Immature natural killer cell (primary cell): ENCODE results near the gene MAPKAPK2. TPM values are rescaled to one million over a fixed set of nuclear protein-coding genes. Genes with fewer than 3 reads are reported as not detected.
"Not testable (repeated sequence)": the region's sequence is repeated elsewhere in the genome, so short reads cannot be mapped to it uniquely, and the experiment has no call there.

ENCODE experiments used
- DNase-seq, 3 donors: peaks; one replicate each; pipeline ENCODE4 v3.0.0; 2022; ENCODE audit warnings: mixed read lengths in 1 of 3
- H3K27ac Mint-ChIP-seq, 6 donors: one replicate each; pipeline ENCODE4 v1.8.0; 2020; ENCODE audit warnings: mixed read lengths in 6 of 6, mild to moderate bottlenecking in 5 of 6, inconsistent platforms in 4 of 6, moderate library complexity in 3 of 6
- H3K27me3 Mint-ChIP-seq, 3 donors: one replicate each; pipeline ENCODE4 v1.8.0; 2020 to 2021; ENCODE audit warnings: low read depth in 3 of 3, mild to moderate bottlenecking in 3 of 3, mixed read lengths in 3 of 3, moderate library complexity in 3 of 3, inconsistent platforms in 1 of 3
- H3K36me3 Mint-ChIP-seq, 3 donors: one replicate each; pipeline ENCODE4 v1.8.0; 2020; ENCODE audit warnings: mixed read lengths in 3 of 3, inconsistent platforms in 2 of 3, mild to moderate bottlenecking in 2 of 3
- H3K4me1 Mint-ChIP-seq, 2 donors: one replicate each; pipeline ENCODE4 v1.8.0; 2020; ENCODE audit warnings: inconsistent platforms in 2 of 2, mild to moderate bottlenecking in 2 of 2, mixed read lengths in 2 of 2, moderate library complexity in 1 of 2
- H3K4me3 Mint-ChIP-seq, 5 donors: one replicate each; pipeline ENCODE4 v1.8.0; 2020; ENCODE audit warnings: mild to moderate bottlenecking in 5 of 5, mixed read lengths in 5 of 5, inconsistent platforms in 3 of 5, moderate library complexity in 3 of 5
- H3K9me3 Mint-ChIP-seq, 6 donors: one replicate each; pipeline ENCODE4 v1.8.0; 2020; ENCODE audit warnings: mild to moderate bottlenecking in 6 of 6, mixed read lengths in 6 of 6, inconsistent platforms in 4 of 6, moderate library complexity in 3 of 6
- polyA plus RNA-seq, 3 donors: library from polyadenylated mRNA; unstranded; fragments of 300-500 nt; fragmentation: Illumina TruSeq; gene quantifications; one replicate each; pipeline ENCODE4 v1.2.3, GENCODE V29; 2021

Gene MAPKAPK2
- polyA plus RNA-seq, 3 donors from 2014 or later, result 3.5 to 7.2 (median 4.1) TPM

DNA sequence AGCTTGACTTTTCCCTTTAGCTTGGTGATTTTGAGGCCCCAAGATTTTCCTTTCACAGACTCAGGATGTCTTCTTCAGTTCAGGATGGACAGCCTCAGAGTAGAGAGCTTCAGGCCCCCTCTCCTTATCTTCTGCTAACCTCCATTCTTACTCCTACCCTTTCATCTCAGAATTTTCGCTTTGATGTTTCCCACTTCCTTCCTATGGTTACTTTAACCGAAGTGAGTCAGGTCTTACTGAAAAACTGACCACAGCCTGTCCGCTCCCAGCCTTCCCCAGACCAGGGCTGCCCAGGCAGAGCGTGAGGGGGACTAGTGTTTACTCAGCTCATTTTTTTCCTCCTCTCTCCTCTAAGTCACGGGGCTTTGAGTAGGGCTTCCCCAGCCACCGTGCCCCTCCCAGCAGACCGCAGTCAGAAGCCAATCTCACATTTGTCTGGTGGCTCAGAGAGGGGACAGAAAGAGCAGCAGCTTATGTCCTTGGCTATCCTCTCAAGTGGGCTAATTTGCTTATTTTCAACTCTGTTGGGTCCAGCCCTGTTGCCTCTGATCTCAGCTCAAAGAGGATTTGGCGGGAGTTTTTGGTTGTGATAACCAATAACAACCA is 81.6 kb downstream of the MAPKAPK2 start:
- Mint-ChIP-seq H3K9me3 (no peaks in the 10 kb centered on the region), H3K27me3 (peaks cover 8 to 12% (median 10%) of the 10 kb centered on the region in 3 donors), H3K27ac (peak overlapping the region; percentile 7 to 91 (median 76)), H3K36me3 (no peaks in the 10 kb centered on the region), H3K4me1 (peaks cover 52 to 61% of the 10 kb centered on the region in 2 donors), H3K4me3 (peak overlapping the region; percentile 69 to 85 (median 75))
- DNase-seq, result peak; percentile 73 to 75 (median 75)

DNA sequence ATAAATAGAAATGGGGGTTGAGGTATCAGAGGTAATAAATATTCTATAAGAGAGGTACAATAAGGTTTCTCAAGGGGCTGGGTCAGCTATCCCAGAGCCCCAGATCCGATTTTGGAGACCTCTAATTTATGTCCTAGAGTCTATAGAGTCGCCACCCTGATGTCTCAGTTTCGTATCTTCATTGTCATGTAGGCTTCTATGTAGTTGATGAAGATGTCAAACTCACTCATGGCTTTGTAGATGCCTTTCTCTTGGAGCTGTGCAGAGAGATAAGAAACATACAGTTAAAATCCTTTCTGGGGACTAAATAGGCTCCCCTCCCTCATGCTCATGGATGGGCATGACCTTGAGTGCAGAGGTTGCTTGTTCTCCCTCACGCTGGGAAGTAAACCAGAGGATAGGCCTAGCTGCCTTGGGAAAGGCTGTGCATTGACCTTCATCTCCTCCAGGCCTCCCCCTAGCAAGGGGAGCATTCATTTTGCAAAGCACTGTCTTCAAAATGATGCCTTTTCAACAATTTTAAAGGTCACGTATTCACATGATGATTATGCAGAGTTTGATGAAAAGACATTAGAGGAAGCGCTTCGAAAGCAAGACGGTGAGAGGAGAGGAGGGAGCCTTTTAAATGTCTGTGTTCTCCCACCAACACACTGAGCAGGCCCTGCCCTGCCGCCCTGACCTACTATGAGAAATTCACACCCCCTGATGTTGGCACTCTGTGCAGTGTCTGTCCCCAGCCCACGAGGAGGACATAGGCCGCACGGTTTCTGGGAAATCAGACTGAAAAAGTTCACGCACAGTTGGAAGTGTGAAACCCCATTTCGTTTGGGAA is 84.0 kb downstream of the MAPKAPK2 start:
- H3K4me3 Mint-ChIP-seq, result peak overlapping the region; percentile 66 to 82 (median 70)
- H3K4me1 Mint-ChIP-seq, result peaks cover 65 to 77% of the 10 kb centered on the region in 2 donors
- H3K36me3 Mint-ChIP-seq, result no peaks in the 10 kb centered on the region
- H3K27me3 Mint-ChIP-seq, result peaks cover 8 to 12% (median 9%) of the 10 kb centered on the region in 3 donors
- H3K9me3 Mint-ChIP-seq, result no peaks in the 10 kb centered on the region
- DNase-seq, result no peak
- H3K27ac Mint-ChIP-seq, result peak overlapping the region; percentile 28 to 90 (median 80)

DNA sequence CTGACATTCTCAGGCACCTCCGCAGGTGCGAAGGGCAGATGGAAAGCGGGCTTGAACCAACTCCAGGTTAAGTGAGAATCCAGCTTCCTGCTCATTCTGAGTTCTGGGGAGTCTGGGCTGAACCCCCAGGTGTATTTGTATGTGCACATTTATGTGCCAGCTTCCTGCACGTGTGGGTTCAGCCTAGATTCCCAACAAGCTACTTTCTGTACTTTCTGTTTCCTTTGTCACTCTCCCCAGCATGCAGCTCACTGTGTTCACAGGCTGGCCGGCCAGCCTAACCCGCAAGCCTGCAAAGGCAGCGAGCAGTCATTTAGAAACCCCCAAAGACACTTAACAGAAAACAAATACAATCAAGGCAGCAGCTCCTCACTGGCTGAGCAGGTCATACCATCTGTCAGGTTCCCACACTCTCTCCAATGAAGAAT is 84.6 kb downstream of the MAPKAPK2 start:
- Mint-ChIP-seq H3K27me3 (peaks cover 5 to 11% (median 8%) of the 10 kb centered on the region in 3 donors), H3K4me3 (peak overlapping the region; percentile 66 to 82 (median 70)), H3K36me3 (no peaks in the 10 kb centered on the region), H3K4me1 (peaks cover 67 to 77% of the 10 kb centered on the region in 2 donors), H3K27ac (peak overlapping the region; percentile 28 to 90 (median 80)), H3K9me3 (no peaks in the 10 kb centered on the region)
- DNase-seq, result peak; percentile 70 to 78 (median 70)

DNA sequence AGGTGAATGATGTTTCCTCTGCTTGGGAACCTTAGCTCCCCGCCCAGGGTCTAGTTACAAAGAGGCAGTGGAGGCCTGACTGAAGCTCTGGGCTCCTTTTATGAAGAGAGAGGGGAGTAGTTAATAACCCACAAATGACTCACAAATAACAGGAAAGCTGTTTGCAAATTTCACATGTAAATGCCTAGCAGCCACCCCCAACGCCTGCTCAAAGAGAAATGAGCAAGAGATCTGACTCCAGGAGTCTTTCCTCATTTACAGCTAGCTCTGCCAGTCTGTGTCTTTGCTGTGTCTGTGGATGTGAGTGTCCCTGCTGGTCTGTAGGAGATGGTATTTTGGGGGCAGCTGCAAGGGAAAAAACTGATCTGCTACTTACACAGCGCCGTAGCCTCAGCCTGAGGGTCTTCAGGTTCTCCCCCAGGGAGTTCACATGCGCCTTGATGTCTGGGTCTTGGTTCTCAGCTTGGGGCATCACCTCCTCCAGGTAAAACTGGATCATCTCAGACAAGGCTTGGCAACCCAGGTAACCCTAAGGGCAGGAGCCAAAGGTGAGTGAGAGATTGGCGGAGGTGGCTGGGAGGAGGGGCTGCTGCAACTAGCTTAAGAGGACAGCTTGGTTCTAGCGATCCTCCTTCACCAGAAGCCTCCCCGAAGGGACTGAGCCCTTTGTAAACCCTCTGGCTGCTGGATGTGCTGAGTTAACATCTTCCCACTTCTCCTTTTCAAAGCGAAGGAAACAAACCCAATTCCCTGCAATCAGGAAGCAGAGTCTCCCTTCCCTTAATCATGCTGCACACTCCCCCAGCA is 86.0 kb downstream of the MAPKAPK2 start, which contains the start of gene IL19:
Gene IL19 (plus strand): TSS at position 243 of the 807 bp plus-strand sequence. CDS start 65,890 bp downstream, outside the sequence.
- H3K36me3 Mint-ChIP-seq, result no peaks in the 10 kb centered on the region
- no peaks in the 10 kb centered on the region for H3K9me3 Mint-ChIP-seq
- H3K27ac Mint-ChIP-seq, result peak within 1 kb of the TSS; percentile 28 to 90 (median 80)
- DNase-seq, result no peak
- peaks cover 2 to 8% (median 6%) of the 10 kb centered on the region in 3 donors for H3K27me3 Mint-ChIP-seq
- peak within 1 kb of the TSS; percentile 66 to 82 (median 70) for H3K4me3 Mint-ChIP-seq
- peaks cover 64 to 72% of the 10 kb centered on the region in 2 donors for H3K4me1 Mint-ChIP-seq

DNA sequence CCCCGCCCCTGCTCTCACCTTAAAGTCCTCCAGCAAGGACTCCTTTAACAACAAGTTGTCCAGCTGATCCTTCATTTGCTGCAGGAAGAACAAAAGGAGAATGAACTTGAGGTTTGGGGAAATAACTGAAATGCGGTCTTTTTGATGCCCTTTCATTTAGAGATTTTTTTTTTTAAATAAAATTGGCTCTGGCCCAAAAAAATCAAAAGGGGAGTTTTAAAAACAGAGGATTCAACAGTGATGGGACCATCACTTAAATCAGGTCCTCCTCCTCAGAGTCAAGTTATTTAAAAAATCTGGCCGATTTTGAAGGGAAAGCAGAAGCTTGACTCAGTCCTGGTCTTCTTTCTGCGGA is 86.6 kb downstream of the MAPKAPK2 start:
- H3K27me3 Mint-ChIP-seq, result peaks cover 1 to 6% (median 5%) of the 10 kb centered on the region in 3 donors
- H3K4me3 Mint-ChIP-seq, result no peak overlapping the region
- no peak for DNase-seq
- peaks cover 59 to 66% of the 10 kb centered on the region in 2 donors for H3K4me1 Mint-ChIP-seq
- peak overlapping the region in 1 of 6 donors; percentile 12 for H3K27ac Mint-ChIP-seq
- H3K36me3 Mint-ChIP-seq, result no peaks in the 10 kb centered on the region
- no peaks in the 10 kb centered on the region for H3K9me3 Mint-ChIP-seq

DNA sequence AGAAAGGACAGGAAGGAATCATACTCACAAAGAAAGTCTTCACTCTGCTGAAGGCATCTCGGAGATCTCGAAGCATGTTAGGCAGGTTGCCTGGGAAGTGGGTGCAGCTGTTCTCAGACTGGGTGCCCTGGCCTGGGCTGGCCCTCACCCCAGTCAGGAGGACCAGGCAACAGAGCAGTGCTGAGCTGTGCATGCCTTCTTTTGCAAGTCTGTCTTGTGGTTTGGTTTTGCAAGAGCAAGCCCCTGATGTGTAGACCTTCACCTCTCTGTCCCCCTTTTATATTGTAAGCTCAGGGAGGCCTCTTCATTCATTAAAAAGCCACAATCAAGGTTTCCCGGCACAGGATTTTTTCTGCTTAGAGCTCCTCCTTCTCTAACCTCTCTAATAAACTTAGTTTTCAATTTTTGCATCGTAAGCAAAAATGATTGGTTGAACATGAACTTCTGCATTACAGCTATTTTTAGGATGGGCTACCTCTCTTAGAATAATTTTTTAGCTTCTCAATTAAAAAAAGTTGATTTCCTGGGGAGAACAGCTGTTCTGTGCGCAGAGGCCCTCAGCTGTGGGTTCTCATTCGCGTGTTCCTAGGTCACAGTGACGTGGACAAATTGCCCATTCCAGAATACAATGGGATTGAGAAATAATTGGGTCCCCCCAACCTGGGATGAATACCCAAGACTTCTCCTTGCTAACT is 87.7 kb downstream of the MAPKAPK2 start, which contains the start of gene IL10:
Gene IL10 (minus strand): TSS at position 252 of the 695 bp plus-strand sequence. CDS start 59 bp downstream, at position 193.
- peak within 1 kb of the TSS in 2 of 6 donors; percentile 12 to 53 for H3K27ac Mint-ChIP-seq
- peaks cover 51 to 55% of the 10 kb centered on the region in 2 donors for H3K4me1 Mint-ChIP-seq
- no peaks in the 10 kb centered on the region for H3K9me3 Mint-ChIP-seq
- DNase-seq, result no peak
- no peaks in the 10 kb centered on the region for H3K36me3 Mint-ChIP-seq
- H3K4me3 Mint-ChIP-seq, result peak within 1 kb of the TSS in 1 of 5 donors; percentile 49
- peaks cover 0 to 5% (median 2%) of the 10 kb centered on the region in 3 donors for H3K27me3 Mint-ChIP-seq

DNA sequence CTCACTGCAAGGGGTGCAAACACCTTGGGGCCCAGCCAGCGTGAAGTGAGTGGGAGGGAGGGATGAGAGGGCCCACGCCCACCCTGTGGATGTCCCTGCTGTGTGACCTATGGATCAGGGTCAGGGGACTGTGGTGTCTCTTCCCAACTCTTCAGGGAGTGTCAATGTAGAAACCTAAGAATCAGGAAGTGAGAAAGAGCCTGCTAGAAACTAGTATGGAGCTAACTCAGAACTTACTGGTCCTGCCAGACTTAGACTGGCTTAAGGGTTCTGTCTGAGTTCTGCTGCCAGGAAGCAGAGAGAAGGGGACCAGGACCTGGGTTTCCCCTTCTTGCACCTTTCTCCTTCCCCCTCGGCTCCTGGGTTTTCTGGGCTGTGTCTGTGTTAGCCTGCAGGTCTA is 89.4 kb downstream of the MAPKAPK2 start:
- H3K4me3 Mint-ChIP-seq, result no peak overlapping the region
- DNase-seq, result no peak
- peaks cover 37 to 38% of the 10 kb centered on the region in 2 donors for H3K4me1 Mint-ChIP-seq
- peaks cover 0 to 5% (median 2%) of the 10 kb centered on the region in 3 donors for H3K27me3 Mint-ChIP-seq
- no peak overlapping the region for H3K27ac Mint-ChIP-seq
- H3K9me3 Mint-ChIP-seq, result no peaks in the 10 kb centered on the region
- H3K36me3 Mint-ChIP-seq, result no peaks in the 10 kb centered on the region

DNA sequence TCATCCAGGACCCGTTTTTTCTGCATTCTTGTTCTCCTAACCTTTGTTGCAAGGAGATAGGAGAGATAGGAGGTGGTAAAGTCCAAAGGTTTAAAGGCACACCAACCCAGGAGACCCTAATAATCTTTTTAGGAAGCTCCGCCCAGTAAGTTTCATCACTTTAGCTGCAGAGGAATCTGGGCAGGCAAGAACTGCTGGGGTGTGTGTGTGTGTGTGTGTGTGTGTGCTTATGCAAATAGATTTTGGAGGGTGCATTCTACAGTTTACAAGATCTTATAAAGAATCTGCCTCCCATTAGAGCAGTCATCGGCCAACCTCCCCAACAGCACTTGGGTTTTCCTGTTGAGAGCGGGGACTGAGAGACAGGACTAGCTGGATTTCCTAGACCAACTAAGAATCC is 91.5 kb downstream of the MAPKAPK2 start:
- Mint-ChIP-seq H3K4me1 (peaks cover 15 to 17% of the 10 kb centered on the region in 2 donors), H3K36me3 (no peaks in the 10 kb centered on the region)

DNA sequence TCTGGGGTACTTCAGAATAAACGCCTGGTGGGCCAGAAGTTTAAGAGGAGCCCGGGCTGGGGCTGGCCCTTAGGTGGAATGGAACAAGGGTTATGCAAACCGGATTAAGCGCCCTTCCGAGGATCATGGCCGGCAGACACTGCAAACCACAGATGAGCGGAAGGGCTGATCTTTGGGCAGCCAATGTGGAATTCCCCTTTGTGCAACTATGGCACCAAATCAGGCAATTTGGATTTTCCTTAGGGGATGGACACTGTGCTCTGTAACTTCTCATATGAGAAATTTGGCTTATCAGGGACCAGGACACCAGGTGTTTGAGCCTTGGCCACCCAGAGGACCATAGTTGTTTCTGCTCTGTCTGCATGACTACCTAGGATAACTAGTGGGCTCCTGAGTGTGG is 93.3 kb downstream of the MAPKAPK2 start:
- H3K27me3 Mint-ChIP-seq, result peaks cover 0 to 8% (median 5%) of the 10 kb centered on the region in 3 donors
- H3K4me1 Mint-ChIP-seq, result peaks cover 15 to 16% of the 10 kb centered on the region in 2 donors
- H3K36me3 Mint-ChIP-seq, result no peaks in the 10 kb centered on the region
- H3K27ac Mint-ChIP-seq, result no peak overlapping the region
- no peak for DNase-seq
- no peak overlapping the region for H3K4me3 Mint-ChIP-seq
- no peaks in the 10 kb centered on the region for H3K9me3 Mint-ChIP-seq

More for the DNA sequence above, 91.5 kb downstream of the MAPKAPK2 start:
- Mint-ChIP-seq H3K27me3 (peaks cover 0 to 5% (median 2%) of the 10 kb centered on the region in 3 donors), H3K9me3 (no peaks in the 10 kb centered on the region), H3K27ac (no peak overlapping the region), H3K4me3 (no peak overlapping the region)
- no peak for DNase-seq

DNA sequence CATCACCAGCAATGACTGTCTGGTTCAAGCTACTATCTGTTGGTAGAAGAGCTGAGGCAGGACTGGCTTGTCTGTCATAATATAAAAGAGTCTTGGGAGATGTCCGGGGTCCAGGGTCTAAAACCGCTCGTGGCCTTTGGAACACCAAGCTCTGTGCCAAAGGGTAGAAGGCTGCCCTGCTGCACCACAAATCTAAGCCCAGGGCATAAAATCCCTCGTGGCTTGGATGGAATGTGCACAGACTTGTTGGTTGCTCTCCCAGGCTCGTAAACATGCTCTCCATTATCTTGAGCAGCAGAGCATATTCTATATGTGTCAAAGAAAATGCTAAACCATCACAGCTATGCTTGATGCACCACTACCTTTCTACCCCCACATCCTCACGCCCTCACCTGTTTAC is 94.2 kb downstream of the MAPKAPK2 start:
- H3K27ac Mint-ChIP-seq, H3K36me3 Mint-ChIP-seq, DNase-seq, H3K9me3 Mint-ChIP-seq, H3K27me3 Mint-ChIP-seq, H3K4me3 Mint-ChIP-seq: not testable (repeated sequence)
- peaks cover 21 to 24% of the 10 kb centered on the region in 2 donors for H3K4me1 Mint-ChIP-seq

DNA sequence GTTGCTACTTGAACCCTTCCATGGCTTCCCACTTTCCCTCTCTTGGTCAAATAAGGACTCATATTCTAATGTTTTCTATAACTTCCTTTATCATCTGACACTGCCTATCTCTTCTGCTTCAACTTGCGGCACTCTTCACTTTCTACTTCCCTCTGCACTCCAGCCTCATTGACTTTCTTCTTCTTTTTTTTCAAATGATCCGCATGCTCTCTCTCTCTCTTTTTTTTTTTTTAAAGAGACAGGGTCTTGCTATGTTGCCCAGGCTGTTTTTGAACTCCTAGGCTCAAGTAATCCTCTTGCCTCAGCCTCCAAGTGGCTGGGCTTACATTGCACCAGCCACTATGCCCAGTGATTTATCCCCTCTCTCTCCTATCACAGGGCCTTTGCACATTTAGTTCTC is 94.9 kb downstream of the MAPKAPK2 start:
- no peak for DNase-seq
- Mint-ChIP-seq H3K27ac (no peak overlapping the region), H3K9me3 (no peaks in the 10 kb centered on the region), H3K27me3 (peaks cover under 1 to 9% (median 6%) of the 10 kb centered on the region in 3 donors), H3K36me3 (no peaks in the 10 kb centered on the region), H3K4me1 (peaks cover 25 to 32% of the 10 kb centered on the region in 2 donors), H3K4me3 (no peak overlapping the region)

DNA sequence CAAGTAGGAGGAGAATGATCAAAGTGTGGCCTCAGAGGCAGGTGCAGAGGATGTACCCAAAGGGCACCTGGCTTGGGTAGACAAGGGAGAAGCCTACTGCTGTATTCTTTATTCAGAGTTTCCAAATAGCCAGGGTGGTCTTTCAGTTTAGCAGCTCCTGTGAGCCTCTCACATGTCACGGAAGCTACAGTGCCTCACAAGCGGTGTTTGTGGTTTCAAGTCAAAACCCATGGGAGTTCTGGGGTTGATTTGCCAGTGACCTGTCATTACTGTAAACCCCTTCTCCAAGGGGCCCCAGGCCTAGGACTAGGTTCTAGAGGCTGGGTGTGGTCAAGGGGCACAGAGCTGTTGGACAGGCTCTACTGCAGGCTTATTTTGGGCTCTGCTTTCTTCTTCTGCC is 97.7 kb downstream of the MAPKAPK2 start:
- DNase-seq, result peak; percentile 50 to 51 (median 51)
- Mint-ChIP-seq H3K4me1 (peaks cover 50 to 60% of the 10 kb centered on the region in 2 donors), H3K9me3 (no peaks in the 10 kb centered on the region), H3K36me3 (no peaks in the 10 kb centered on the region), H3K27ac (peak overlapping the region in 2 of 6 donors; percentile 21 to 57), H3K27me3 (peaks cover 4 to 14% (median 6%) of the 10 kb centered on the region in 3 donors), H3K4me3 (peak overlapping the region; percentile 23 to 71 (median 52))

DNA sequence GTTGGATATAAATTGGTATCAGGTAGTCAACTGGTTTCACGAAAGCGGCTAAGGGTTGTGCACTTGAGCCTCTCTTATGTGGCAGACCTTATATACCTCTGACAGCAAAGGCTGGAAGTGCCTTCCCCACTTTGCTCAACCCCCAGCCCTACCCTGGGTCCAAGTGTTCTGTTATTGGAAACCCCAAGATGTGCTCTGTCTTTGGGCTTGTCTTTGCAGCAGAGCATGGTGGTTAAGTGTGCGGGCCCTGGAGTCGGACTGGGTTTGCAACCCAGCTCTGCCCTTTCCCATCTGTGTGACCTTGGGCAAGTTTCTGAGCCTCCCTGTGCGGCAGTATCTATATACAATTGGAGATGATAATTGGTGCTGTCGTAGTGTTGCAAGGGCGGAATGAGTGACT is 98.8 kb downstream of the MAPKAPK2 start:
- H3K4me3 Mint-ChIP-seq, result peak overlapping the region in 1 of 5 donors; percentile 8
- peaks cover 50 to 66% of the 10 kb centered on the region in 2 donors for H3K4me1 Mint-ChIP-seq
- H3K9me3 Mint-ChIP-seq, result no peaks in the 10 kb centered on the region
- no peak for DNase-seq
- H3K27me3 Mint-ChIP-seq, result peaks cover 3 to 17% (median 4%) of the 10 kb centered on the region in 3 donors
- no peaks in the 10 kb centered on the region for H3K36me3 Mint-ChIP-seq
- no peak overlapping the region for H3K27ac Mint-ChIP-seq
